Upper lobe of right lung (tissue), 1 donor: ENCODE data around the gene NPFF. TPM values are rescaled to one million over a fixed set of nuclear protein-coding genes. Genes with fewer than 3 reads are reported as not detected.

Source experiments
- ATAC-seq: fragments of 200-7000 bp; cut with Tn5 transposase; one replicate; pipeline ENCODE4 v1.9.1; 2020; ENCODE audit warnings: mild to moderate bottlenecking, moderate library complexity
- DNase-seq: peaks from one replicate; pipeline ENCODE4 v3.0.0-alpha.2; 2020
- H3K27ac ChIP-seq: fragments of 200-600 bp; one replicate; pipeline ENCODE4 v1.8.0; 2022
- H3K27me3 ChIP-seq: fragments of 200-600 bp; one replicate; pipeline ENCODE4 v1.8.0; 2022; ENCODE audit warnings: mild to moderate bottlenecking
- H3K36me3 ChIP-seq: fragments of 200-600 bp; one replicate; pipeline ENCODE4 v1.8.0; 2022
- H3K4me1 ChIP-seq: fragments of 200-600 bp; one replicate; pipeline ENCODE4 v1.8.0; 2022
- H3K4me3 ChIP-seq: fragments of 200-600 bp; one replicate; pipeline ENCODE4 v1.8.0; 2022; ENCODE audit warnings: mild to moderate bottlenecking
- H3K9me3 ChIP-seq: fragments of 200-600 bp; one replicate; pipeline ENCODE4 v1.8.0; 2022
- CTCF ChIP-seq: fragments of 200-600 bp; IDR thresholded peaks from one replicate; pipeline ENCODE4 v1.8.0; 2022; ENCODE audit warnings: antibody characterized with exemption
- intact Hi-C: fragments of 100-400 bp; cut with DNase I; formaldehyde crosslinking; loops from one replicate; pipeline ENCODE4 v1.11.0; 2022
- total RNA-seq: library from RNA; stranded (reverse); fragmentation: NEBNext Ultra II Directional; extraction: Animal tissue kit (Norgen Biotek cat#: 25700); gene quantifications from one replicate; pipeline ENCODE4 v1.2.1, GENCODE V29; 2021
- donor health status: DM: no; HTN: yes; CAD: no; lungs with severe emphysema.

The NPFF gene
- total RNA-seq, 1 donor from 2014 or later, result not detected

GRCh38 chr12:53461059-53461458, 46.2 kb downstream of the NPFF start:
- Histone ChIP-seq H3K4me3 (no peak overlapping the region), H3K4me1 (peaks cover 8% of the 10 kb centered on the region), H3K27me3 (no peaks in the 10 kb centered on the region), H3K27ac (no peak overlapping the region), H3K9me3 (no peaks in the 10 kb centered on the region), H3K36me3 (peaks cover 100% of the 10 kb centered on the region)
- ATAC-seq (no peak), DNase-seq (no peak)
- intact Hi-C loops, result no loop called here
- no peak for TF ChIP-seq CTCF

- H3K36me3 ChIP-seq, result peaks cover 100% of the 10 kb centered on the region
- ATAC-seq, result no peak
- intact Hi-C loops, result no loop called here
Observed at GRCh38 chr12:53459097-53459496, 48.2 kb downstream of the NPFF start.

More at GRCh38 chr12:53459097-53459496, 48.2 kb downstream of the NPFF start:
- Histone ChIP-seq H3K9me3 (no peaks in the 10 kb centered on the region), H3K4me3 (no peak overlapping the region), H3K27me3 (no peaks in the 10 kb centered on the region), H3K27ac (no peak overlapping the region), H3K4me1 (peaks cover 28% of the 10 kb centered on the region)
- no peak for TF ChIP-seq CTCF
- DNase-seq, result no peak

Other genes starting within 250 kb of the NPFF start
- gene ESPL1, start 239.2 kb downstream of the NPFF start, total RNA-seq, result 0.35 TPM
- 424 TPM for gene PFDN5, start 211.9 kb downstream of the NPFF start, total RNA-seq
- 41.9 TPM for gene MYG1, start 207.8 kb downstream of the NPFF start, total RNA-seq
- gene AAAS, start 185.9 kb downstream of the NPFF start, total RNA-seq, result 43.2 TPM
- not detected for gene SP7, start 171.1 kb downstream of the NPFF start, total RNA-seq
- 87.7 TPM for gene SP1, start 127.3 kb downstream of the NPFF start, total RNA-seq
- 0.46 TPM for gene AMHR2, start 83.6 kb downstream of the NPFF start, total RNA-seq
- 172 TPM for gene PRR13, start 65.8 kb downstream of the NPFF start, total RNA-seq
- 727 TPM for gene PCBP2, start 55.4 kb downstream of the NPFF start, total RNA-seq
- 22.3 TPM for gene MAP3K12, start 8.0 kb downstream of the NPFF start, total RNA-seq
- 33.1 TPM for gene TARBP2, start 6.2 kb downstream of the NPFF start, total RNA-seq
- gene ATF7, start 118.9 kb upstream of the NPFF start, total RNA-seq, result 54.0 TPM
- gene ATP5MC2, start 168.6 kb upstream of the NPFF start, total RNA-seq, result 236 TPM
- gene CALCOCO1, start 220.0 kb upstream of the NPFF start, total RNA-seq, result 191 TPM
- gene CISTR, start 244.5 kb upstream of the NPFF start, total RNA-seq, result not detected